ENCODE results near the gene DCAF10. TPM values are rescaled to one million over a fixed set of nuclear protein-coding genes. Genes with fewer than 3 reads are reported as not detected.

Gene DCAF10
- total and polyA plus RNA-seq, 2 of the 13 experiments (the other 11 are each of a cell fraction or from before 2014, with no cell fraction given) = 9.2 to 20.3 TPM

DNA sequence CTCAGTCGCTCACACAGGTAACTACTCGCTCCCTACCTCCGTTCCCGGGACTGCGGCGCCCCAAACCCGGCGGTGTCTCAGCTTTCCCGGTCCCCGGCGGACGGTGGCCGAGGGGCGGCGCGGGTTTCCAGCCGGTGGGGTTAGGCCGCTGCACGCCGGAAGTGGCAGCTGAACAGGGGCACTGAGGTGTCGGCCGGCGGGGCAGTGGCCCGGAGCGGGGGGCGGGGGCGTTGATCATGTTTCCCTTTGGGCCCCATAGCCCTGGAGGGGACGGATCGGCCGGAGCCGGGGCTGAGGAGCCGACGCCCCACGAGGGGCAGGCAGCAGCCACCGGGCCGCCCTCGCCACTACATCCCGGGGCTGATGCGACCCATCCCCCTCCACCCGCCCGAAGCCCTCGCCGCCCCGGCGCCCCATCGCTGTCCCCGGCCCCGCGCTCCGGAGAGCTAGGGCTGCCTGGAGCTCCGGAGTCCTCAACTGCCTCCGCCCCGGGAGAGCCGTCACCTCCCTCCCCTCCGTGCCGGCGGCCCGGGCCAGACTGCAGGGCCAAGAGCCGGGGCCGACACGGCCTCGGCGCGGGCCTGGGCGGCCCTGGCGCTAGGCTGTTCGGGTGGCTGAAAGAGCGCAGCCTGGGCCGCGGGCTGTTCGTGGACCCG, at the start of gene DCAF10 (continued):
- TF ChIP-seq HOXA3 (CRISPR knock-in tag; IDR thresholded peaks at IDR 0.05) (peak; percentile 94), MAFF (IDR thresholded peaks at IDR 0.05; ENCODE audit: low read depth, low read length) (no peak), ZNF33A (CRISPR knock-in tag; IDR thresholded peaks at IDR 0.05; ENCODE audit: borderline replicate concordance) (no peak), MEIS1 (CRISPR knock-in tag; IDR thresholded peaks at IDR 0.05; ENCODE audit: borderline replicate concordance) (no peak), RAD21 (CRISPR knock-in tag; IDR thresholded peaks at IDR 0.05) (peak; percentile 62; the same call in 1 of the 2 replicates), SALL2 (CRISPR knock-in tag; IDR thresholded peaks at IDR 0.05) (peak; percentile 73), MED8 (CRISPR knock-in tag; IDR thresholded peaks at IDR 0.05; ENCODE audit: insufficient replicate concordance) (peak; percentile 93), ZNF574 (CRISPR knock-in tag; IDR thresholded peaks at IDR 0.05) (peak; percentile 96), CBX5 (CRISPR knock-in tag; IDR thresholded peaks at IDR 0.05; ENCODE audit: borderline replicate concordance) (peak; percentile 99), POGK (CRISPR knock-in tag; conservative IDR thresholded peaks at IDR 0.05) (peak; percentile 97), PAWR (CRISPR knock-in tag; IDR thresholded peaks at IDR 0.05; ENCODE audit: borderline replicate concordance) (no peak), THAP9 (CRISPR knock-in tag; IDR thresholded peaks at IDR 0.05; ENCODE audit: borderline replicate concordance) (peak; percentile 95), ZNF607 (CRISPR knock-in tag; IDR thresholded peaks at IDR 0.05; ENCODE audit: borderline replicate concordance) (peak; percentile 93), ZNF329 (CRISPR knock-in tag; IDR thresholded peaks at IDR 0.05; ENCODE audit: low read depth) (peak; percentile 91)
- TF ChIP-seq, protein P1, sequence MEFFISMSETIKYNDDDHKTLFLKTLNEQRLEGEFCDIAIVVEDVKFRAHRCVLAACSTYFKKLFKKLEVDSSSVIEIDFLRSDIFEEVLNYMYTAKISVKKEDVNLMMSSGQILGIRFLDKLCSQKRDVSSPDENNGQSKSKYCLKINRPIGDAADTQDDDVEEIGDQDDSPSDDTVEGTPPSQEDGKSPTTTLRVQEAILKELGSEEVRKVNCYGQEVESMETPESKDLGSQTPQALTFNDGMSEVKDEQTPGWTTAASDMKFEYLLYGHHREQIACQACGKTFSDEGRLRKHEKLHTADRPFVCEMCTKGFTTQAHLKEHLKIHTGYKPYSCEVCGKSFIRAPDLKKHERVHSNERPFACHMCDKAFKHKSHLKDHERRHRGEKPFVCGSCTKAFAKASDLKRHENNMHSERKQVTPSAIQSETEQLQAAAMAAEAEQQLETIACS (CRISPR knock-in tag; IDR thresholded peaks at IDR 0.05) = 0 out of 2 replicates have a peak, but pooled peaks have one; percentile 37
- TF ChIP-seq, protein P2, sequence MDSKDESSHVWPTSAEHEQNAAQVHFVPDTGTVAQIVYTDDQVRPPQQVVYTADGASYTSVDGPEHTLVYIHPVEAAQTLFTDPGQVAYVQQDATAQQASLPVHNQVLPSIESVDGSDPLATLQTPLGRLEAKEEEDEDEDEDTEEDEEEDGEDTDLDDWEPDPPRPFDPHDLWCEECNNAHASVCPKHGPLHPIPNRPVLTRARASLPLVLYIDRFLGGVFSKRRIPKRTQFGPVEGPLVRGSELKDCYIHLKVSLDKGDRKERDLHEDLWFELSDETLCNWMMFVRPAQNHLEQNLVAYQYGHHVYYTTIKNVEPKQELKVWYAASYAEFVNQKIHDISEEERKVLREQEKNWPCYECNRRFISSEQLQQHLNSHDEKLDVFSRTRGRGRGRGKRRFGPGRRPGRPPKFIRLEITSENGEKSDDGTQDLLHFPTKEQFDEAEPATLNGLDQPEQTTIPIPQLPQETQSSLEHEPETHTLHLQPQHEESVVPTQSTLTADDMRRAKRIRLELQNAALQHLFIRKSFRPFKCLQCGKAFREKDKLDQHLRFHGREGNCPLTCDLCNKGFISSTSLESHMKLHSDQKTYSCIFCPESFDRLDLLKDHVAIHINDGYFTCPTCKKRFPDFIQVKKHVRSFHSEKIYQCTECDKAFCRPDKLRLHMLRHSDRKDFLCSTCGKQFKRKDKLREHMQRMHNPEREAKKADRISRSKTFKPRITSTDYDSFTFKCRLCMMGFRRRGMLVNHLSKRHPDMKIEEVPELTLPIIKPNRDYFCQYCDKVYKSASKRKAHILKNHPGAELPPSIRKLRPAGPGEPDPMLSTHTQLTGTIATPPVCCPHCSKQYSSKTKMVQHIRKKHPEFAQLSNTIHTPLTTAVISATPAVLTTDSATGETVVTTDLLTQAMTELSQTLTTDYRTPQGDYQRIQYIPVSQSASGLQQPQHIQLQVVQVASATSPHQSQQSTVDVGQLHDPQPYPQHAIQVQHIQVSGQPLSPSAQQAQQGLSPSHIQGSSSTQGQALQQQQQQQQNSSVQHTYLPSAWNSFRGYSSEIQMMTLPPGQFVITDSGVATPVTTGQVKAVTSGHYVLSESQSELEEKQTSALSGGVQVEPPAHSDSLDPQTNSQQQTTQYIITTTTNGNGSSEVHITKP (CRISPR knock-in tag; IDR thresholded peaks at IDR 0.05; ENCODE audit: low read depth) = peak; percentile 84

Data from HepG2 (cell line).